PC-3 (cell line): Measurements from ENCODE around the gene DNPH1. TPM values are rescaled to one million over a fixed set of nuclear protein-coding genes. Genes with fewer than 3 reads are reported as not detected.

ENCODE experiments used
- ATAC-seq: fragments of 200-7000 bp; cut with Tn5 transposase; 2 replicates; pipeline ENCODE4 v1.9.1; 2020; ENCODE audit warnings: mild to moderate bottlenecking, moderate library complexity
- BruUV-seq: library from RNA; stranded (reverse); fragments of 400-500 nt; replicated peaks from 2 replicates; lab custom pipeline; 2021; lab: Mats Ljungman, UMichigan
- CTCF ChIA-PET: fragments of 300-600 bp; sonication (Branson Sonifier 250); formaldehyde crosslinking; loops from one replicate; lab custom pipeline; 2022; ENCODE audit warnings: antibody characterized with exemption; lab: Charles Lee
- POLR2A ChIA-PET: fragments of 300-600 bp; sonication (Branson Sonifier 250); formaldehyde crosslinking; loops from one replicate; lab custom pipeline; 2022; ENCODE audit warnings: antibody characterized with exemption; ENCODE audit not compliant: unreplicated experiment; lab: Charles Lee
- DNase-seq: peaks from one replicate; pipeline ENCODE4 v3.0.0-alpha.2; 2015
- H2AFZ ChIP-seq: fragments of 300-600 bp; sonication (generic); 2 replicates; pipeline ENCODE4 v1.6.0; 2016; ENCODE audit warnings: antibody characterized with exemption, low read length
- H3F3A ChIP-seq: fragments of 300-600 bp; sonication (generic); one replicate; pipeline ENCODE4 v1.6.0; 2017; ENCODE audit warnings: antibody characterized with exemption, low read length, control low read depth, mild to moderate bottlenecking; ENCODE audit not compliant: unreplicated experiment
- H3K27ac ChIP-seq: fragments of 300-600 bp; sonication (generic); 2 replicates; pipeline ENCODE4 v1.5.1; 2016; ENCODE audit warnings: mild to moderate bottlenecking, low read length
- H3K27me3 ChIP-seq: fragments of 300-600 bp; sonication (generic); 2 replicates; pipeline ENCODE4 v1.6.1; 2016; ENCODE audit warnings: low read length, mixed read lengths
- H3K36me3 ChIP-seq: fragments of 300-600 bp; sonication (generic); 2 replicates; pipeline ENCODE4 v1.6.1; 2016; ENCODE audit warnings: low read depth, mixed run types, low read length, mixed read lengths
- H3K4me1 ChIP-seq: fragments of 300-600 bp; sonication (generic); 2 replicates; pipeline ENCODE4 v1.5.1; 2016; ENCODE audit warnings: low read length; ENCODE audit not compliant: insufficient read depth
- H3K4me2 ChIP-seq: fragments of 300-600 bp; sonication (generic); 2 replicates; pipeline ENCODE4 v1.6.0; 2016; ENCODE audit warnings: low read length
- H3K4me3 ChIP-seq: fragments of 300-600 bp; sonication (generic); 2 replicates; pipeline ENCODE4 v1.5.1; 2016; ENCODE audit warnings: mild to moderate bottlenecking, low read length, mixed read lengths
- H3K79me2 ChIP-seq: fragments of 300-600 bp; sonication (generic); 2 replicates; pipeline ENCODE4 v1.6.1; 2017; ENCODE audit warnings: low read length, mixed read lengths
- H3K9ac ChIP-seq: fragments of 300-600 bp; sonication (generic); 2 replicates; pipeline ENCODE4 v1.6.0; 2016; ENCODE audit warnings: mild to moderate bottlenecking, low read length
- H3K9me2 ChIP-seq: fragments of 300-600 bp; sonication (generic); replicated peaks from 2 replicates; pipeline ENCODE4 v1.6.1; 2016; ENCODE audit warnings: mixed run types, low read length, mixed read lengths
- H3K9me3 ChIP-seq: fragments of 300-600 bp; sonication (generic); 2 replicates; pipeline ENCODE4 v1.6.1; 2016; ENCODE audit warnings: low read length, mixed read lengths
- H4K20me1 ChIP-seq: fragments of 300-600 bp; sonication (generic); 2 replicates; pipeline ENCODE4 v1.6.1; 2016; ENCODE audit warnings: low read length, mixed read lengths
- CTCF ChIP-seq: fragments of 300-600 bp; sonication (generic); conservative IDR thresholded peaks from 2 replicates; pipeline ENCODE4 v1.5.1; 2017; ENCODE audit warnings: antibody characterized with exemption, low read depth, mild to moderate bottlenecking, low read length
- EZH2 ChIP-seq: fragments of 300-600 bp; sonication (generic); IDR thresholded peaks from one replicate; pipeline ENCODE4 v1.6.1; 2017; ENCODE audit warnings: antibody characterized with exemption, mild to moderate bottlenecking, low read length; ENCODE audit not compliant: unreplicated experiment
- EZH2phosphoT487 ChIP-seq: fragments of 300-600 bp; sonication (generic); IDR thresholded peaks from 2 replicates; pipeline ENCODE4 v1.6.1; 2018; ENCODE audit warnings: mild to moderate bottlenecking, antibody characterized with exemption, low read length, borderline replicate concordance
- intact Hi-C: fragments of 100-400 bp; cut with micrococcal nuclease; formaldehyde crosslinking; loops from 2 replicates; pipeline ENCODE4 v1.9.0; 2023
- total RNA-seq: library from RNA; depleted of rRNA; stranded (reverse); fragments of >200 nt; gene quantifications from 2 replicates; pipeline ENCODE4 v1.2.3, GENCODE V29; 2014

Gene DNPH1
- total RNA-seq, 1 experiment from 2014 or later: 128 TPM

- DNase-seq (no peak), ATAC-seq (peak; percentile 27; the same call in 1 of the 2 replicates)
- TF ChIP-seq EZH2 (no peak), EZH2phosphoT487 (no peak)
- intact Hi-C loops: no loop called here
- H3K4me1 ChIP-seq: peaks cover 7% of the 10 kb centered on the region; the same call in 1 of the 2 replicates
- H3K36me3 ChIP-seq: no peaks in the 10 kb centered on the region
- no TSS peak for BruUV-seq
- no peak overlapping the region for H3K9ac ChIP-seq
- H3K4me3 ChIP-seq: no peak overlapping the region
- H3K4me2 ChIP-seq: no peak overlapping the region
- H3K27ac ChIP-seq: no peak overlapping the region
- H4K20me1 ChIP-seq: no peaks in the 10 kb centered on the region
- H3K27me3 ChIP-seq: no peaks in the 10 kb centered on the region
- no peaks in the 10 kb centered on the region for H3K79me2 ChIP-seq
- H3K9me2 ChIP-seq: no peaks in the 10 kb centered on the region
- ChIA-PET CTCF (no interaction called here), POLR2A (no interaction called here)
- no peak overlapping the region for H2AFZ ChIP-seq
- no peaks in the 10 kb centered on the region for H3F3A ChIP-seq
- H3K9me3 ChIP-seq: no peaks in the 10 kb centered on the region
Observed at GRCh38 chr6:43207286-43207685, 22.0 kb downstream of the DNPH1 start.

- H3K27me3 ChIP-seq: no peaks in the 10 kb centered on the region
- no peaks in the 10 kb centered on the region for H3K9me2 ChIP-seq
- POLR2A ChIA-PET: no interaction called here
- H3K27ac ChIP-seq: no peak overlapping the region
- H3K4me3 ChIP-seq: no peak overlapping the region
- peaks cover 2% of the 10 kb centered on the region; the same call in 1 of the 2 replicates for H3K4me1 ChIP-seq
- no peak overlapping the region for H3K9ac ChIP-seq
- H4K20me1 ChIP-seq: no peaks in the 10 kb centered on the region
- H3F3A ChIP-seq: no peaks in the 10 kb centered on the region
- no TSS peak for BruUV-seq
- DNase-seq (no peak), ATAC-seq (no peak)
- H3K79me2 ChIP-seq: no peaks in the 10 kb centered on the region
- CTCF ChIA-PET: no interaction called here
- intact Hi-C loops: no loop called here
- no peak overlapping the region for H3K4me2 ChIP-seq
- H2AFZ ChIP-seq: no peak overlapping the region
- TF ChIP-seq CTCF (no peak), EZH2phosphoT487 (no peak), EZH2 (no peak)
- H3K9me3 ChIP-seq: no peaks in the 10 kb centered on the region
- no peaks in the 10 kb centered on the region for H3K36me3 ChIP-seq
Observed at GRCh38 chr6:43205849-43206248, 23.4 kb downstream of the DNPH1 start.

GRCh38 chr6:43204271-43205105 lies 24.8 kb downstream of the DNPH1 start:
- Histone ChIP-seq H3K27me3 (no peaks in the 10 kb centered on the region), H3K4me3 (no peak overlapping the region), H3K9ac (no peak overlapping the region), H3K79me2 (no peaks in the 10 kb centered on the region), H3K9me2 (no peaks in the 10 kb centered on the region), H4K20me1 (no peaks in the 10 kb centered on the region), H3K9me3 (no peaks in the 10 kb centered on the region), H3K27ac (no peak overlapping the region), H3K36me3 (no peaks in the 10 kb centered on the region), H3K4me1 (no peaks in the 10 kb centered on the region), H3F3A (no peaks in the 10 kb centered on the region), H2AFZ (no peak overlapping the region), H3K4me2 (no peak overlapping the region)
- CTCF ChIA-PET: no interaction called here
- intact Hi-C loops: no loop called here
- ATAC-seq (no peak), DNase-seq (no peak)
- TF ChIP-seq EZH2phosphoT487 (no peak), EZH2 (no peak), CTCF (no peak)
- POLR2A ChIA-PET: no interaction called here
- TSS peak; percentile 16 for BruUV-seq
